ENCODE data around the gene HSPA9.

Gene HSPA9

GRCh38 chr5:138575194-138576015 is at the start of gene HSPA9:
HSPA9 (minus strand) TSS chr5:138575401; CDS start chr5:138575318, 83 bp downstream.
- peak; percentile 81 for TF ChIP-seq CEBPB (IDR thresholded peaks at IDR 0.05)
- TF ChIP-seq TEAD4 (IDR thresholded peaks at IDR 0.05), result peak; percentile 20; the same call in 1 of the 2 replicates
- no peak for TF ChIP-seq RAD21 (IDR thresholded peaks at IDR 0.05; ENCODE audit: low read depth)
- no peak for TF ChIP-seq EP300 (IDR thresholded peaks at IDR 0.05; ENCODE audit: borderline replicate concordance)
- peak; percentile 57; the same call in 1 of the 2 replicates for TF ChIP-seq FOXM1 (IDR thresholded peaks at IDR 0.05; ENCODE audit: borderline replicate concordance, low read depth)
- TF ChIP-seq USF1 (IDR thresholded peaks at IDR 0.05), result peak; percentile 92
- TF ChIP-seq TAF1 (IDR thresholded peaks at IDR 0.05; ENCODE audit: low read depth), result peak; percentile 85
- TF ChIP-seq EGR1 (IDR thresholded peaks at IDR 0.05), result no peak
- peak; percentile 98 for TF ChIP-seq MAX (IDR thresholded peaks at IDR 0.05)
- 0 out of 2 replicates have a peak, but pooled peaks have one; percentile 13 for TF ChIP-seq REST (IDR thresholded peaks at IDR 0.05; ENCODE audit: low read depth)
- peak; percentile 63 for TF ChIP-seq CREB1 (IDR thresholded peaks at IDR 0.05; ENCODE audit: low read depth)
- TF ChIP-seq NFIC (IDR thresholded peaks at IDR 0.05), result no peak
- peak; percentile 95 for TF ChIP-seq YY1 (IDR thresholded peaks at IDR 0.05; ENCODE audit: low read depth)
- TF ChIP-seq TCF12 (IDR thresholded peaks at IDR 0.05; ENCODE audit: low read depth), result peak; percentile 50
- no peak for TF ChIP-seq ZBTB7A (IDR thresholded peaks at IDR 0.05; ENCODE audit: low read depth)

- TF ChIP-seq USF1 (IDR thresholded peaks at IDR 0.05), result no peak
- TF ChIP-seq MAX (IDR thresholded peaks at IDR 0.05), result no peak
- TF ChIP-seq RAD21 (IDR thresholded peaks at IDR 0.05; ENCODE audit: low read depth), result no peak
- no peak for TF ChIP-seq CREB1 (IDR thresholded peaks at IDR 0.05; ENCODE audit: low read depth)
- no peak for TF ChIP-seq NFIC (IDR thresholded peaks at IDR 0.05)
- no peak for TF ChIP-seq EP300 (IDR thresholded peaks at IDR 0.05; ENCODE audit: borderline replicate concordance)
- TF ChIP-seq CEBPB (IDR thresholded peaks at IDR 0.05), result no peak
- TF ChIP-seq TCF12 (IDR thresholded peaks at IDR 0.05; ENCODE audit: low read depth), result no peak
- TF ChIP-seq REST (IDR thresholded peaks at IDR 0.05; ENCODE audit: low read depth), result no peak
- TF ChIP-seq TEAD4 (IDR thresholded peaks at IDR 0.05), result no peak
- TF ChIP-seq FOXM1 (IDR thresholded peaks at IDR 0.05; ENCODE audit: borderline replicate concordance, low read depth), result no peak
- TF ChIP-seq YY1 (IDR thresholded peaks at IDR 0.05; ENCODE audit: low read depth), result no peak
These were observed 47.9 kb upstream of the HSPA9 start for GRCh38 chr5:138623053-138623452.

GRCh38 chr5:138622051-138622450 is 46.9 kb upstream of the HSPA9 start:
- TF ChIP-seq ZBTB7A (IDR thresholded peaks at IDR 0.05; ENCODE audit: low read depth), result no peak
- no peak for TF ChIP-seq USF1 (IDR thresholded peaks at IDR 0.05)
- no peak for TF ChIP-seq TAF1 (IDR thresholded peaks at IDR 0.05; ENCODE audit: low read depth)
- no peak for TF ChIP-seq YY1 (IDR thresholded peaks at IDR 0.05; ENCODE audit: low read depth)
- TF ChIP-seq MAX (IDR thresholded peaks at IDR 0.05), result no peak
- TF ChIP-seq FOXM1 (IDR thresholded peaks at IDR 0.05; ENCODE audit: borderline replicate concordance, low read depth), result no peak
- no peak for TF ChIP-seq NFIC (IDR thresholded peaks at IDR 0.05)
- no peak for TF ChIP-seq CEBPB (IDR thresholded peaks at IDR 0.05)
- no peak for TF ChIP-seq CREB1 (IDR thresholded peaks at IDR 0.05; ENCODE audit: low read depth)
- no peak for TF ChIP-seq TEAD4 (IDR thresholded peaks at IDR 0.05)
- TF ChIP-seq EP300 (IDR thresholded peaks at IDR 0.05; ENCODE audit: borderline replicate concordance), result no peak
- TF ChIP-seq EGR1 (IDR thresholded peaks at IDR 0.05), result no peak
- no peak for TF ChIP-seq RAD21 (IDR thresholded peaks at IDR 0.05; ENCODE audit: low read depth)
- TF ChIP-seq REST (IDR thresholded peaks at IDR 0.05; ENCODE audit: low read depth), result no peak
- no peak for TF ChIP-seq TCF12 (IDR thresholded peaks at IDR 0.05; ENCODE audit: low read depth)

Measured in Ishikawa (cell line).